GM12891 (cell line): ENCODE measurements around the gene PPT2. TPM values are rescaled to one million over a fixed set of nuclear protein-coding genes. Genes with fewer than 3 reads are reported as not detected.

Source experiments
- DNase-seq: peaks from one replicate; pipeline ENCODE4 v3.0.0; 2011; ENCODE audit warnings: low spot score; ENCODE audit not compliant: insufficient read length
- FAIRE-seq: peaks from 2 replicates; lab custom pipeline; 2011; peaks lifted over from hg19 to GRCh38; lab: Jason Lieb, UNC
- PAX5 ChIP-seq: IDR thresholded peaks from 2 replicates; pipeline ENCODE4 v1.6.1; 2011; ENCODE audit warnings: low read length, moderate library complexity, mild to moderate bottlenecking; ENCODE audit not compliant: insufficient read depth, severe bottlenecking
- POLR2A ChIP-seq: IDR thresholded peaks from 2 replicates; pipeline ENCODE4 v1.6.1; 2011; ENCODE audit warnings: low read depth, low read length, control low read depth
- POLR2AphosphoS5 ChIP-seq: IDR thresholded peaks from 2 replicates; pipeline ENCODE4 v1.6.1; 2011; ENCODE audit warnings: low read depth, low read length, control low read depth
- POU2F2 ChIP-seq: IDR thresholded peaks from 2 replicates; pipeline ENCODE4 v1.6.1; 2011; ENCODE audit warnings: low read depth, mild to moderate bottlenecking, control low read depth, low read length, moderate library complexity
- SPI1 ChIP-seq: IDR thresholded peaks from 2 replicates; pipeline ENCODE4 v1.6.1; 2011; ENCODE audit warnings: low read depth, low read length, control low read depth
- TAF1 ChIP-seq: IDR thresholded peaks from 2 replicates; pipeline ENCODE4 v1.6.1; 2011; ENCODE audit warnings: low read depth, low read length, control low read depth
- polyA plus RNA-seq: library from polyadenylated mRNA; unstranded; fragments of >200 nt; gene quantifications from one replicate; pipeline ENCODE4 v1.2.1, GENCODE V29; 2012; ENCODE audit warnings: low read depth, missing spikeins, inconsistent platforms; ENCODE audit not compliant: missing spikeins

The PPT2 gene
- 4.0 TPM for polyA plus RNA-seq

GRCh38 chr6:32153564-32154513 is at the start of gene PPT2:
Gene PPT2 (plus strand): TSS chr6:32154141. CDS start chr6:32154595, 454 bp downstream.
- FAIRE-seq (peak; percentile 78), DNase-seq (peak; percentile 69)
- TF ChIP-seq POLR2AphosphoS5 (no peak), POLR2A (no peak), TAF1 (peak; percentile 21; the same call in 1 of the 2 replicates), SPI1 (no peak), POU2F2 (no peak)

DNA sequence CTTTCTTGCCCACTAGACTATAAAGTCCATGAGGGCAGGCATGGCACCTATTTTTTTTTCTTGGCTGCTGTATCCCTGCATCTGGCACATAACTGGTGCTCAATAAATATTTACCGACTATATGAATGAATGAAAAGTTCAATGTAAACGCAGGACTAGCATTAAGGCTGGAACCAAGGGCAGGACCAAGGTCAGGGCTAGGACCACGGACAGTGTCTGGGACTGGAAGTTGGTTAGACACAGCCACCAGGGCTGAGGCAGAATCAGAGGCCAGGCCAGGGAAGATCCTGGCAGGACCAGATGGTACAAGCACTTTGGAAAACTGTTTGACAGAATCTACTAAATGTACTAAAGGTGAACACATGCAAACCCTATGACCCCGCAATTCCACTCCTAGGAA is 48.5 kb upstream of the PPT2 start:
- DNase-seq (no peak), FAIRE-seq (no peak)
- TF ChIP-seq POU2F2: no peak
- no peak for TF ChIP-seq TAF1
- TF ChIP-seq SPI1: no peak
- no peak for TF ChIP-seq POLR2A
- no peak for TF ChIP-seq POLR2AphosphoS5
- TF ChIP-seq PAX5: no peak

DNA sequence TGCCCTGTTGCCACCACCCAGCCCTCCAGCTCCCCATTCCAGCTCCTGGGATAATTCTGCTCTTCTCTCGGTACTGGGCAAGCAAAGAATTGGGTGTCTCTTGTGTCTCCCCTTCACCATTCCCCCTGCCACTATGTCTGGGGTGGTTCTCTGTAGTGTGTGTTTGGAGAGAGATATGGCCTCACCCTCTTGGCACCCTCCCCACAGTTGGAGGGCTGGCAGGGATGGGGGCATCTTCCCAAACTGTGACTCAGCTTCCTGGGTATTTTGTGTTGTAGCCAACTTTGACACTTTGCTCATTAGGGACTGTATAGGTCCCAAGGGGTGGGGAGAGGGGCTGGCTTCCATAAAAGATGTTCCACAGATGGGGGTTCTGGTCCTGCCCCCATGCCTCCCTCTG is 46.5 kb upstream of the PPT2 start:
- no peak for TF ChIP-seq PAX5
- no peak for TF ChIP-seq POLR2A
- TF ChIP-seq POLR2AphosphoS5: no peak
- TF ChIP-seq SPI1: no peak
- TF ChIP-seq TAF1: no peak
- no peak for TF ChIP-seq POU2F2
- DNase-seq (no peak), FAIRE-seq (no peak)

GRCh38 chr6:32108094-32108627 is 45.8 kb upstream of the PPT2 start:
- FAIRE-seq: no peak

DNA sequence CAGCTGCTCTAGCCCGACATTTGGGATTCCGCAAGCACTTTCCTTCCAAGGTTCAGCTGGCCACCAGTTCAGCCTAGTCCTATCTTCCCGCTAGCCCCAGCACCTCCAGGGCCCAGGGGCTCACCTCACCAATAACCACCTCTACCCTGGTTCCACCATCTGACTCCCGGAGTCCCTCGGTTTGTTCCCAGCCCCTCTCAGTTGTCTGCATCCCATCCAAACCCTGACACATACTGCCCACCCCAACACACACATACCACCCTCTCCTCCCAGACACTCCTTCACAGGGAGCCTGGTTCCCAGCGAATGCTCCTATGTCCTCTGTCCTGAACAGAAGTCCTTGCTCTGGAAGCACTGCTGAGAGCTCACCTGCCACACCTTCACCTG is 45.2 kb upstream of the PPT2 start:
- no peak for DNase-seq
- no peak for FAIRE-seq
- TF ChIP-seq POU2F2: no peak
- no peak for TF ChIP-seq SPI1
- no peak for TF ChIP-seq POLR2A
- no peak for TF ChIP-seq TAF1
- no peak for TF ChIP-seq PAX5
- no peak for TF ChIP-seq POLR2AphosphoS5

More at GRCh38 chr6:32108094-32108627, 45.8 kb upstream of the PPT2 start:
- DNase-seq: no peak
- TF ChIP-seq PAX5: no peak
- TF ChIP-seq POLR2A: no peak
- TF ChIP-seq POU2F2: no peak
- no peak for TF ChIP-seq POLR2AphosphoS5
- no peak for TF ChIP-seq TAF1
- no peak for TF ChIP-seq SPI1

DNA sequence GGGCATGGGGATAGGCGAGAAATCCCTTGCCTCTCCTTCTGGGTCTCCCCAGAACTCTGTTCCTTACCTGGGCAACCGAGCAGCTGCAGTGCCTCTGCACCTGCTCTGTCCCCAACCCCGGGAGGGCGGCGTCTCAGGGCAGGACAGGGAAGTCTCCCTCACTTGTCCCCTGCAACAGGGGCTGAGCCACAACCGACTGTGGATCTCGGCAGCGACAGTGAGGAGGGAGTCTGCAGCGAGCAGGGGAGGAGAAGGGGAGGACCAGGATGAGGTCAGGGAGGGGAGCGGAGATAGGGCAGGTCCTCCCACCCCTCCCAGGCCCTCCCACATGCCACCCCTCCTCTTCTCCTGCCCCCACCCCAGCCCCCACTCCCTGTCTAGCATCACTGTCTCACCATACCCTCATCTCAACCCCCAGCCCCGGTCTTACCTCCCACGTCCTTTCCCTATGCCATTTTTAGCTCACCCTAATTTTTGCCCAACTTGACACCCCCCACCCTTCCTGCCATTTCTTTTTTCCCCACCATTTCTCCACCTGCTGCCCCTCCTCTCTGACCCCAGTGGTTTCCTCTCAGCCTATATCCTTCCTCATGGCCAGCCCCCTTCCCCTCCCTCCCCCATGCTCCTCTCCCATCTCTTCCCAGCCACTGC is 44.7 kb upstream of the PPT2 start, which contains the start of gene TNXB:
Gene TNXB (minus strand): TSS at position 225 of the 651 bp plus-strand sequence. CDS start 11,140 bp downstream, outside the sequence.
- TF ChIP-seq POU2F2 (0 out of 2 replicates have a peak, but pooled peaks have one; percentile 24), PAX5 (no peak), SPI1 (no peak)
- DNase-seq (no peak), FAIRE-seq (no peak)

DNA sequence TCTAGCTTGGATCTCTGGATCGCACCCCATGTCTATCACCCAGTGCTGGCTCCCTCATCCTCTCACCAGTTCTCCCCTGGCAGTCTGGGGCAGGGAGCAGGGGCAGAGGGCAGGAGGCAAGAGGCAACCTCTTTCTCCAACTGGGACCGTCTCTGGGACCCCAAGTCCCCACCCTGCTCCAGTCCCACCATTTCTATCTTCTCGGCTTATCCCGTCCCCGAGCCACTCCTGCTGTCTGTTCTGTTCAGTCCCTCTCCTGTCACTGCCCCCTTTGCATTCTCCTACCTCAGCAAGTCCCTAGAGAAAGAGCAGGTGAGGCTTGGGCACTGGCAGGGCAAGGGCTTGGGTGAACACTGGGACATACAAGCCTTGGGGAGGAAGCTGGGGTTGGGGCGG is 44.2 kb upstream of the PPT2 start:
- FAIRE-seq (no peak), DNase-seq (no peak)
- TF ChIP-seq SPI1 (no peak), POU2F2 (no peak), POLR2A (no peak), PAX5 (no peak), TAF1 (no peak), POLR2AphosphoS5 (no peak)

DNA sequence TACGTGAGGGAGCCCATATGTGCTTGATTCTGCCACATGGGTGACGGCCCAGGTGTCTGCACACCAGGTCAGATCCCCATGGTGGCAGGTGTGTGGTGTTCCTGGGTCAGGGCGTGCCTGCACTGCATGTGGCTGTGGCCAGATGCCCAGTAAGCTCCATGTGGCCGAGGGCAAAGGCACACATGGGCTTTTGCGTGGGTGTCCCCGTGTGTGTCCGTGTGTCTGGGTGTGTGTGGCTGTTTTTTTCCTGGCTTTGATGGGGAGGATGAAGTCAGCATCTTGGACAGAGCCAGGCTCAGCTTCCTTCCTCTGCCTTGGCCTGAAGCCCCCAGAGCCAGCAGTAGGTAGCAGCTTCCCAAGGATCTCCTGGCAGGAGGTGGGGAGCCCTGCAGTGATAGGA is 43.3 kb upstream of the PPT2 start:
- FAIRE-seq (no peak), DNase-seq (no peak)
- peak; percentile 61; the same call in 1 of the 2 replicates for TF ChIP-seq POLR2AphosphoS5
- no peak for TF ChIP-seq POU2F2
- no peak for TF ChIP-seq POLR2A
- no peak for TF ChIP-seq SPI1
- TF ChIP-seq TAF1: no peak
- TF ChIP-seq PAX5: no peak

GRCh38 chr6:32111424-32112066 is 42.4 kb upstream of the PPT2 start:
- FAIRE-seq (no peak), DNase-seq (no peak)
- TF ChIP-seq PAX5 (no peak), POU2F2 (no peak), POLR2A (no peak), TAF1 (no peak), SPI1 (no peak)
